NCI-H1105 treated with DMSO at 0.1 percent for 48 hours (cell line): ENCODE measurements around the gene DAAM1.

Source experiments
- DNase-seq: peaks from one replicate; lab custom pipeline; 2025; lab: John Stamatoyannopoulos, UW

DAAM1 gene

DNA sequence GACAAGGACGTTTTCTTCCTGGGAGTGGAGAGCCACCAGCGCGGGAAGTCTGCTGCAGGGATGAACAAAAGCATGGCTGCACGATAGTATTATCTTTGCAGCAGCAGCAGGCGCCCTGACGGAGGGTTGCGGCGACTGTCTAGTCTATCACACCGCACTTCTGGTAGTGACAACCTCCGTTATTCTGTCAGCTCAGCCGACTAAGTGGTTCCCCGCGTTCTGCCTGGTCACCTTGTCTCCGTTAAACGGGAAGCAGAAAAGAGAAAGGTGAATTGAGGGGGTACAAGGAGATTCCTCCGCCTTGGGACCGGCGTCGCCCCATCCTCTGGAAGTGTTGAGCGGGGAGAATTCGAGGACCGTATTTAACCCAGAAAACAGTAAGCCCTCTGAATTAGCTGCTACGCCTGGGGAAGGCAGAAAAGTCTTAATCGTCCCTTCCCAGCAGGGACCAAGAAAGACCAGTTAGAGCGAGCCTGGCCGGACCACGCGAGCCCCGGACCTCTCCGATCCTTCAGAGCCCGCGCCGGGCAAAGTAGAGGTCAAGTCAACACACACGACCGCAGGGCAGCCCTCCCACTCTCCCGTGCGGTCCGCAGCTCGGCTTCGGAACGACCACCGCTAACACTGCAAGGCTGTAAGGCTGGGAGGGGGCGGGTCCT lies 536 bp upstream of the DAAM1 start:
- DNase-seq: peak; percentile 89

DNA sequence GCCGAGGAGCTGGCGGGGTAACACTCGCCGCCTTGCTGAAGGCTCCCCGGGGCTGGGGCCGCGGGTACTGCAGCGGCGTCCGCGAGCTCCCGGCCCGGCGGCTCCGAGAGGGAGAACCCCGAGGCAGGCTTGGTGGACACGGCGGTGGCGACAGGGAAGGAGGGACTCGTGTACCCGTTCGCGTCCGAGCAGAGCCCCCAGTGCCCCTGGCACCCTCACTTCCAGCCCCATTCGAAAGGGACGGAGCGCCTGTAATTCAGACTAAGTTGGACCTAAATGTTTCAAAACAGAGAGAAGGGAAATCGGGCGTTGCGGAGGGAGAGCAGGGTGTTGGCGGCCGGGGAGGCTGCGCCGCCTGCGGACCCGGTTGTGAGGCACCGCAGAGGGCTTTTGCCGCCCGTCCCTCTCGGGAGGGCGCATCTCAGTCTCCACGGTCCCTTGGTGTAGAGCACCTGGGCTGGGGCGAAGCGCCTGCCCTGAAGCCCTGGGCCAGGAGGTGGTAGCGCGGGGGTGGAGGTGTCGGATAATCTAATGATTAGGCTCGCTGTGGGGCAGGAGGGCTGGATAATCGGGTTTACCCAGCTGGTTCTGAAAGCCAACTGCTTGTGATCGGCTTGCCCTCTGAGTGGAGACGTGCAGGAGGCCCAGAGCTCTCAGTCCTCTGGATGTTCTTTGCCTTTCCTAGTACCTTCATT lies 771 bp downstream of the DAAM1 start:
- DNase-seq: no peak

DNA sequence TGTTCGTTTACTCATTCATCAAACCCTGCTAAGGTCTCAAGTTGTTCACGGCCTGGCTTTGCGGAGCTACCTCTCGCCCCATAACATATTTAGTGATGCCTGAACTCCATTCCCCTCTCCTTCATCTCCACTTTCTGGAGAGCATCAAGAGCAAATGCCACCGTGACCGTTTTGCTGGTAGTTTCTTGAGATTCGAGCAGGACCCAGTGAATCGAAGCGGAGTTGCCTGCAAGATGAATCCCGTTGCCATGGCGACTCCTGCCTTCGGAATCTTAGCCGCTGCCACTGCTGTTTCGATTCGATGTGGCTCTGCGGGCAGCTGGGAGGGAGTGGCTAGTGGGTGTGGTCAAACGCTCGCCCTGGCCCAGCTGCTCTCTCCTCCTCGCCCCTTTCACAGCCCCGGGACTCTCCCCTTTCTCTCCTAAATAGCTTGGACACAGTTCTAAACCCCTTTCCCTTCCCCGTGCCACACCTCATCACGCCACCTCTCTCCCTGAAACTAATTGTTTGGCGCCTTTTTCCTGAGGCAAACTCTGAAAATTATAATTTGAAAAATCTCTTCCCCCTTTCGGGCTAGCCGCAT lies 1.4 kb downstream of the DAAM1 start:
- DNase-seq: peak; percentile 94

GRCh38 chr14:59190372-59190771 lies 1.9 kb downstream of the DAAM1 start:
- peak; percentile 69 for DNase-seq

DNA sequence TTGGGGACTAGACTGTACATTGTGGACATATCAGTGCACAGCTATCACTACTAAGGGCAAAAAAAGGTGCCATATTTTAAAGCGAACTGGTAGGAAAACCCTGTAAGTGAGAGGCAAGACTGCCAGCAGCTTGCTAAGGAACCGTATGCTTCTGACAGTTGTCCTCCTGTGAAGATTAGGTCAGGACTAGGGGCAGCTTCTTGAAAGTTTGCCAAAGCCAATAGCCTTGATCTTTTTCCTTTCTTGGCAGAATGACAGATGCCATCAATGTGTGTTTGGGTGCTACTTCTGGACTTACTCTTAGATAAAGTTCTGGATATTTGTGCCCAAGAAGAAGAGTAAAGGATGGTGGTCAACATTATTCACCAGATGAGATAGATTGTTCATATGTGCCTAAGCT lies 7.4 kb downstream of the DAAM1 start:
- DNase-seq: no peak

GRCh38 chr14:59197695-59198262 lies 9.3 kb downstream of the DAAM1 start:
- no peak for DNase-seq

- no peak for DNase-seq
Measured at GRCh38 chr14:59199205-59199604, 10.7 kb downstream of the DAAM1 start.

DNA sequence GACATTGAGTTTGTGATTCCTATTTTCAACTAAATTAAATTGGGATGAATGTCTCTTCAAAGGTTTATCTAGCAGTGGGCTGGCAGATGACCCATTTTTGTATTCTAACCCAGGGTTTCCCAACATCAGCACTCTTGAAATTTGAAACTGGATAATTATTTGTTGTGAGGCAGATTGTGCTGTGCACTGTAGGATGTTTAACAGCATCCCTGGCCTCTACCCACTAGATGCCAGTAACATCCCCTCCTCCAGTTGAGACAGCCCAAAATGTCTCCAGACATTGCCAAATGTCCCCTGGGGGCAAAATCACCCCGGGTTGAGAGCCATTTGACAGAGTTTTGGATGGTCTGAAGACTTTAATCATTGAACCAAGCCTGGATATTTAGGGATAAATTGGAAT lies 11.1 kb downstream of the DAAM1 start:
- no peak for DNase-seq

DNA sequence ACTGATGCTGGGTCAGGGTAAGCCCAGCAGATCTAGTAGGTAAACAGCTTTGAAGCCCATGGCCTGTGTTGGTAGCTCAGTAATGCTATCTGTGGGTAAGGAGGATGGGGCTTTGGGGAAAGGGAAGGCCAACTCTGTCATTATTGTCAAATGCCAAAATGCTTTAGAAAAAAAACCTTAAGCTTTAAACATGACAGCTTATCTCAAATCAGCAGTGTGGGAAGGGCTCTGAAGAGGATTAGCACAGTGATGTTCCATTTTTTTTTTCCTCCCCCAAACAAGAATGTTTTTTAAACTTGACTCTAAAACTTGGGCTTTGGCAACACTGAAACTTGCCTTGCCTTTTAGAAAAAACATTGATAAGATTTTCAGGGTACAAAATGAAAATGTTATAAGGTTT lies 11.7 kb downstream of the DAAM1 start:
- DNase-seq: no peak

- no peak for DNase-seq
Measured at GRCh38 chr14:59202031-59202430, 13.6 kb downstream of the DAAM1 start.

DNA sequence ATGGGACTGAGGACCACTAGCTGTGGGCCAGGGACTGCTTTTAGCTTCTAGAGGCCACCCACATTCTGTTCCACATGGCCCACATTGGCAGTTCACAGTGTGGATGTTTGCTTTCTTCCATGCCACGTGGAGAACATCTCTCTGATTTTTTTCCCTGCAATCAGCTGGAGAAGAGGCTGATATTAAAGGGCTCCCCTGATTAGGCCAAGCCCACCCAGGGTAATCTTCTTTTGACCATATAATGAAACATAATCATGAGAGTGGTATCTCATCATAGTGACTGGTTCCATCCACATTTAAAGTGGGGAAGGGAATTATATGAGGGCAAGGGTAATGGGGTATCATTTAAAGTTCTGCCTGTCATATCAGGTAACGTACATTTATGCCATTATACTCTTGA lies 15.8 kb downstream of the DAAM1 start:
- no peak for DNase-seq

GRCh38 chr14:59206892-59207291 lies 18.4 kb downstream of the DAAM1 start:
- no peak for DNase-seq

DNA sequence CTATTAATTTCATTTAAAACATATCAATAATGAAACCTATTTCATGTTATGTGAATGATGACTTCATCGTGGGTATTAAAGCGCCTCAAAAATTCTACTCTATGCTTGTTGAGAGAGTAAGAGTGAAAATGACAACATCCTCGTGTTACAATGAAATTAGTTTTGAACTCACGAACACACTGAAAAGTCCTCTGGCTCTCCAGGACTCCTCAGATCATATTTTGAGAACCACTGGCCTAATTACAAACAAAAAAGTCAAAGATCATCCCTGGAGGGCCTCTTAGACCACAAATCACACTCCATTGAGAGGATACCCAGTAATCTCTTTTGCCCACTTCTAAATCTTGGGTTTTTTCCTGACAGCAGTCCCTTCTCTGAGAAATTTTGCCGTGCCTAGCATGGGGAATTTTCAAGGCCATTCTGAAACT lies 19.1 kb downstream of the DAAM1 start:
- no peak for DNase-seq

DNA sequence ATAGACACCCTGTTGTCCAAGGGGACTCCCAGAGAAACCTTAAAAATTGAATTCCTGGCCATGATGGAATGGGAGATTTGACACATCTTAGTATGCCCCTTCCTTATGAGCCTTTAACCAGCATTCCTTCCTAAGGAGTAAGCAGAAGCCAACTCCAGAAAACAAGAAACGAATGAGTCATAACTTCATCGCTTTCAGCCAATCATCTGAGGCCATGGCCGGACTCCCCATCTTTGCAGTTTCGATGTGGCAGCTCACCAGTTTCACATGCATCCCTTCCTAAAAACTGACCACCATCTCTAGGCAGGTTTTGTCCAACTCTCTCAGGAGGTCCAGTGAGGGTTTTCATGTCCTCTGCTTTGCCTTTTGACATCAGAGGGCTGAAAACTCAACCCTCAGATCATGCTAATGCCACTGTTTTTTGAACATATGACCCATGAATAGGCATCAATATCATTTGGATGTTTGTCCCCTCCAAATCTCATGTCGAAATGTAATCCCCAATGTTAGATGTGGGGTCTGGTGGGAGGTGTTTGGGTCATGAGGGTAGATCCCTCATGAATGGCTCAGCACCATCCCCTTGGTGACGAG lies 19.9 kb downstream of the DAAM1 start:
- no peak for DNase-seq

GRCh38 chr14:59208954-59209353 lies 20.5 kb downstream of the DAAM1 start:
- DNase-seq: no peak

DNA sequence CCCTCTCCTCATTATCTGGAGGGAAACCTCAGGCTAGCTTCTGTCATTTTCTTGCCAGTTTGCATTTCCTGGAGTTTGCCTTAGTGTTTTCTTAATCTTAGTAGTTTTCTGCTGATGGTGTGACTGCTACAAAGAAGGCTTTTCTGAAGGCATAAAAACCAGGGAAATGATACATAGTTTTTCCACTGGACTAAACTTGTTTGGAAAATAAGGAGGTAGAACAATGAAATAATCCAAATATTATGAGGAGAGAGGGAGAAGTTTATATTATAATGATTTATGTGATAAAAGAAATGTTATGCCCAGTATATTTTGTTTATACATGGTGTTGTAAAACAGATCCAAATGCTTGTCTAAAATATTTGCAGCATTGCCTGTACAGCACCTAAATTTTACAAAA lies 22.2 kb downstream of the DAAM1 start:
- DNase-seq: no peak

- DNase-seq: peak; percentile 67
Measured at GRCh38 chr14:59213368-59214315, 25.2 kb downstream of the DAAM1 start.

DNA sequence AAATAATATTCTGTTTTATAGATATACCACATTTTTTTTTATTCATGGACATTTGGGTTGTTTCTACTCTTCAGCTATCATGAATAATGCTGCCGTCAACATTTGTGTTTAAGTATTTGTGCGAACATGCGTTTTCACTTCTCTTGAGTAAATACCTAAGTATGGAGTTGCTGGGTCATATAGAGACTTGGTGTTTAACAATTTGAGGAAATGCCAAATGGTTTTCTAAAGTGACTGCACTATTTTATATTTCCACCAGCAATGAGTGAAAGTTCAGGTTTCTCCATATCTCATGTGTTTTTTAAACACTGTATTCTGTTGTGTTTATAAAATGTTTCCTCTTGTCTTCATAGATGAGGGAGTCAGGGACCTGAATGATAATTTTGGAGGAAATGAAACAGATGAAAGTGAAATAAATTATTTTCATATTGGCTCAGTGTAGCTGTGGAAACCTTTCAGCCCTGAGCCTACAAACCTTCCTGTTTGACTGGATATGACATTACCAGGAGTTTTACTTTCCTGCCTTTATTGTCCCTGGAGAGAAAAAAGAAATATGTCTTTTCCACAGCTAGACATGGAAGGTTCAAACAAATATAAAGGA lies 26.3 kb downstream of the DAAM1 start:
- DNase-seq: no peak

- DNase-seq: no peak
Measured at GRCh38 chr14:59215322-59215721, 26.9 kb downstream of the DAAM1 start.

GRCh38 chr14:59215757-59216156 lies 27.3 kb downstream of the DAAM1 start:
- DNase-seq: no peak

GRCh38 chr14:59217011-59217410 lies 28.5 kb downstream of the DAAM1 start:
- DNase-seq: no peak
